GM12878 (cell line): ENCODE measurements around the gene HLA-A. TPM values are rescaled to one million over a fixed set of nuclear protein-coding genes. Genes with fewer than 3 reads are reported as not detected.
A peak's percentile ranks its signal among the peaks of the same experiment; 100 is the strongest.

Experiments used
- ATF7 ChIP-seq: fragments of 450-650 bp; IDR thresholded peaks from 2 replicates; pipeline ENCODE4 v1.6.1; 2016; ENCODE audit warnings: low read depth, mild to moderate bottlenecking
- BCL11A ChIP-seq: IDR thresholded peaks from 2 replicates; pipeline ENCODE4 v1.6.1; 2011; ENCODE audit warnings: low read depth, low read length
- BHLHE40 ChIP-seq, 2 experiments: fragments of 450-650 bp in 1 of 2; IDR thresholded peaks; 2 replicates each; pipeline ENCODE4 v1.6.1; 2011 to 2017; ENCODE audit warnings: low read depth in 2 of 2, borderline replicate concordance in 1 of 2, improper control_type of control experiment in 1 of 2, low read length in 1 of 2, mild to moderate bottlenecking in 1 of 2
- EGR1 ChIP-seq, 2 experiments: IDR thresholded peaks; 1 replicate in 1 of 2; 2 replicates in 1 of 2; pipeline ENCODE4 v1.6.1; 2011 to 2012; ENCODE audit warnings: low read depth in 2 of 2, low read length in 2 of 2, borderline replicate concordance in 1 of 2, mild to moderate bottlenecking in 1 of 2, moderate library complexity in 1 of 2
- ELK1 ChIP-seq: IDR thresholded peaks from 2 replicates; pipeline ENCODE4 v1.6.1; 2012; ENCODE audit warnings: low read depth, low read length, improper control_type of control experiment
- MXI1 ChIP-seq: fragments of 150-350 bp; IDR thresholded peaks from 2 replicates; pipeline ENCODE4 v1.6.1; 2011; ENCODE audit warnings: low read depth, mild to moderate bottlenecking, inconsistent platforms, low read length, improper control_type of control experiment
- NFYB ChIP-seq: IDR thresholded peaks from 2 replicates; pipeline ENCODE4 v1.6.1; 2011; ENCODE audit warnings: low read depth, mild to moderate bottlenecking, low read length, improper control_type of control experiment, moderate library complexity; ENCODE audit not compliant: insufficient read depth
- POU2F2 ChIP-seq: IDR thresholded peaks from 3 replicates; pipeline ENCODE4 v1.6.1; 2011; ENCODE audit warnings: low read depth, mild to moderate bottlenecking, low read length, borderline replicate concordance
- PRDM15 ChIP-seq: fragments of 450-650 bp; formaldehyde crosslinking; IDR thresholded peaks from 2 replicates; pipeline ENCODE4 v1.4.0; 2020; ENCODE audit warnings: mild to moderate bottlenecking, moderate library complexity
- RFX5 ChIP-seq: IDR thresholded peaks from 2 replicates; pipeline ENCODE4 v1.6.1; 2011; ENCODE audit warnings: low read depth, low read length, improper control_type of control experiment
- SIX5 ChIP-seq: IDR thresholded peaks from 2 replicates; pipeline ENCODE4 v1.6.1; 2011; ENCODE audit warnings: mild to moderate bottlenecking, low read depth, low read length, moderate library complexity; ENCODE audit not compliant: severe bottlenecking
- SMARCA5 ChIP-seq: fragments of 450-650 bp; IDR thresholded peaks from 2 replicates; pipeline ENCODE4 v1.6.1; 2017; ENCODE audit warnings: mild to moderate bottlenecking
- STAT3 ChIP-seq: IDR thresholded peaks from 2 replicates; pipeline ENCODE4 v1.6.1; 2011; ENCODE audit warnings: low read depth, low read length, improper control_type of control experiment
- SUZ12 ChIP-seq: fragments of 200-600 bp; sonication (generic); IDR thresholded peaks from one replicate; pipeline ENCODE4 v1.6.1; 2018; ENCODE audit warnings: antibody characterized with exemption, mild to moderate bottlenecking; ENCODE audit not compliant: unreplicated experiment
- USF1 ChIP-seq: IDR thresholded peaks from 2 replicates; pipeline ENCODE4 v1.6.1; 2011; ENCODE audit warnings: borderline replicate concordance, low read depth, mild to moderate bottlenecking, moderate library complexity, mixed read lengths, low read length; ENCODE audit not compliant: insufficient read depth; ENCODE audit errors: extremely low read length
- ZBTB4 ChIP-seq: fragments of 450-650 bp; formaldehyde crosslinking; IDR thresholded peaks from 2 replicates; pipeline ENCODE4 v1.4.0; 2022; ENCODE audit warnings: mild to moderate bottlenecking, moderate library complexity
- polyA plus RNA-seq, 11 experiments: library from polyadenylated mRNA; depleted of rRNA in 4 of 11; unstranded in 6 of 11; stranded (reverse) in 5 of 11; fragments of >200 nt; fragmentation: Nextera tagmentation in 4 of 11; fragmentation: Illumina TruSeq in 1 of 11; extraction: Ambion mirVana in 4 of 11; extraction: Trizol in 1 of 11; gene quantifications; 1 replicate in 1 of 11; 2 replicates in 10 of 11; pipeline versions ENCODE4 v1.2.1 to v1.2.3, GENCODE V29; 2011 to 2016; ENCODE audit warnings: inconsistent platforms in 2 of 11, missing spikeins in 2 of 11, low read depth in 1 of 11
- total RNA-seq, 4 experiments: library from RNA; depleted of rRNA in 3 of 4; stranded (reverse); fragments of >200 nt in 3 of 4; fragmentation: Illumina TruSeq in 1 of 4; extraction: Trizol in 1 of 4; gene quantifications; 2 replicates each; pipeline versions ENCODE4 v1.2.1 to v1.2.3, GENCODE V29; 2013 to 2021

Gene HLA-A
- total and polyA plus RNA-seq, 10 of the 15 experiments (the other 5 are each of a cell fraction or from before 2014, with no cell fraction given): 129 to 1,155 (median 749) TPM

GRCh38 chr6:29942275-29943052 is at the start of gene HLA-A (continued):
- TF ChIP-seq PRDM15 (CRISPR knock-in tag): no peak
- no peak for TF ChIP-seq STAT3
- TF ChIP-seq POU2F2: peak; percentile 86; the same call in 2 of the 3 replicates
- TF ChIP-seq BCL11A: 0 out of 2 replicates have a peak, but pooled peaks have one; percentile 2
- TF ChIP-seq ELK1: no peak
- no peak for TF ChIP-seq SUZ12
- peak; percentile 64 to 67 for TF ChIP-seq BHLHE40 (IDR thresholded peaks at IDR 0.05; ENCODE audit: borderline replicate concordance in 1 of 2, low read depth in 2 of 2, low read length in 1 of 2)
- peak; percentile 79 for TF ChIP-seq NFYB
- no peak for TF ChIP-seq SIX5
- no peak for TF ChIP-seq ATF7
- peak; percentile 98 for TF ChIP-seq RFX5
- TF ChIP-seq ZBTB4 (CRISPR knock-in tag): no peak
- no peak for TF ChIP-seq EGR1 (IDR thresholded peaks at IDR 0.05; ENCODE audit: borderline replicate concordance in 1 of 2, low read depth in 2 of 2, low read length in 2 of 2)
- TF ChIP-seq SMARCA5: no peak
- no peak for TF ChIP-seq MXI1
- no peak for TF ChIP-seq USF1
